GM12873 (cell line): ENCODE data around the gene CYP4F12.

Experiments
- TF ChIP-seq, protein P1 (sequence below): IDR thresholded peaks from 2 replicates; pipeline ENCODE4 v1.5.1; 2012; ENCODE audit warnings: low read depth, mild to moderate bottlenecking, moderate library complexity, low read length, control low read depth; ENCODE audit not compliant: insufficient read depth; ENCODE audit errors: missing control alignments

CYP4F12 gene

DNA sequence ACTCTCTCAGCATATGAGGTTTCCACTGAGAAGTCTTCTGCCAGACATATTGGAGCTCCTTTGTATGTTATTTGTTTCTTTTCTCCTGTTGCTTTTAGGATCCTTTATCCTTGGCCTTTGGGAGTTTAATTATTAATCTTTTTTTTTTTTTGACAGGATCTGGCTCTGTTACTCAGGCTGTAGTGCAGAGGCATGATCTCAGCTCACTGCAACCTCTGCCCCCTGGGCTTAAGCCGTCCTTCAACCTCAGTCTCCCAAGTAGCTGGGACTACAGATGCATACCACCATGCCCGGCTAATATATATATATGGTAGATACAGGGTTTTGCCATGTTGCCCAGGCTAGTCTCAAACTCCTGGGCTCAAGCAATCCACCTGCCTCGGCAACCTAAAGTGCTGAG, 38.8 kb upstream of the CYP4F12 start:
- TF ChIP-seq, protein P1, sequence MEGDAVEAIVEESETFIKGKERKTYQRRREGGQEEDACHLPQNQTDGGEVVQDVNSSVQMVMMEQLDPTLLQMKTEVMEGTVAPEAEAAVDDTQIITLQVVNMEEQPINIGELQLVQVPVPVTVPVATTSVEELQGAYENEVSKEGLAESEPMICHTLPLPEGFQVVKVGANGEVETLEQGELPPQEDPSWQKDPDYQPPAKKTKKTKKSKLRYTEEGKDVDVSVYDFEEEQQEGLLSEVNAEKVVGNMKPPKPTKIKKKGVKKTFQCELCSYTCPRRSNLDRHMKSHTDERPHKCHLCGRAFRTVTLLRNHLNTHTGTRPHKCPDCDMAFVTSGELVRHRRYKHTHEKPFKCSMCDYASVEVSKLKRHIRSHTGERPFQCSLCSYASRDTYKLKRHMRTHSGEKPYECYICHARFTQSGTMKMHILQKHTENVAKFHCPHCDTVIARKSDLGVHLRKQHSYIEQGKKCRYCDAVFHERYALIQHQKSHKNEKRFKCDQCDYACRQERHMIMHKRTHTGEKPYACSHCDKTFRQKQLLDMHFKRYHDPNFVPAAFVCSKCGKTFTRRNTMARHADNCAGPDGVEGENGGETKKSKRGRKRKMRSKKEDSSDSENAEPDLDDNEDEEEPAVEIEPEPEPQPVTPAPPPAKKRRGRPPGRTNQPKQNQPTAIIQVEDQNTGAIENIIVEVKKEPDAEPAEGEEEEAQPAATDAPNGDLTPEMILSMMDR: no peak

DNA sequence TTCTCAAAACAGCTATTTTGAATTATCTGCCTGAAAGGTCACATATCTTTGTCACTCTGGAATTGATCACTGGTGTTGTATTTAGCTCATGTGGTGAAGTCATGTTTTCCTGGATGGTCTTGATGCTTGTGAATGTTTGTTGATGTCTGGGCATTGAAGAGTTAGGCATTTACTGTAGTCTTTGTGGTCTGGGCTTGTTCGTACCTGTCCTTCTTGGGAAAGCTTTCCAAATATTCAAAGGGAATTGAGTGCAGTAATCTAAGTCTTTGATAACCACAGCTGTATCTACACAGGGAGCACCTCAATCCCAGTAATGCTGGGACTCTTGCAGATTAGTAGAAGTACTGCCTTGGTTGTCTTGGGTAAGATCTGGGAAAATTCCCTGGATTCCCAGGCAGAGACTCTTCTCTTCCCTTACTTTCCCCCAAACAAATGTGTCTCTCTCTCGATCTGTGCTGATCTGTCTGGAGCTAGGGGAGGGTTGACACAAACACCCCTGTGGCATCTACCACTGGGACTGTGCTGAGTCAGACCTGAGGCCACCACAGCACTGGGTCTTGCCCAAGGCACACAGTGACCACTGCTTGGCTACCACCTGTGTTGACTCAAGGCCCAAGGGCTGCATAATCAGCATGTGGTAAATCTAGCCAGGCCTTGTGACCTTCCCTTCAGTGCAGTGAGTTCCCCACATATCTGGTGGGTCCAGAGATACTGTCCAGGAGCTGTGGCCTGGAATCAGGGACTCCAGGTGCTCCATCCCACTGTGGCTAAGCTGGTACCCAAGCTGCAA, 37.7 kb upstream of the CYP4F12 start:
- TF ChIP-seq, protein P1: no peak

DNA sequence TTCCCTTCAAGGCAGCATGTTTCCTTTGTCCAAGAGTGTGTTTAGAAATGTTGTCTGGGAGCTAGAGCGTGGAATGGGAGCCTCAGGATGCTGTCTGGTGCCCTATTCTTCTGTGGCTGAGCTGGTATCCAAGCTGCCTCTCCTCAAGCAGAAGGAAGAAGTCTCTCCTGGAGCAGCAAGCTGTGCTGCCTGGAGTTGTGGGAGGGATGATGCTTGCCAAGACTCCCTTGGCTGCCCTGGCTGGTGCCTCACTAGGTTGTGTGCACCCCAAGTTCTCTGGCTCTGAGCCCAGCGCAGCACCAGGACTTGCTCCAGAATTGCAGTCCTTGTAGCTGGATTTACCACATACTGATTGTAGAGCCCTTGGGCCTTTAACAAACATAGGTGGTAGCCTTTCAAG, 36.9 kb upstream of the CYP4F12 start:
- TF ChIP-seq, protein P1: no peak

DNA sequence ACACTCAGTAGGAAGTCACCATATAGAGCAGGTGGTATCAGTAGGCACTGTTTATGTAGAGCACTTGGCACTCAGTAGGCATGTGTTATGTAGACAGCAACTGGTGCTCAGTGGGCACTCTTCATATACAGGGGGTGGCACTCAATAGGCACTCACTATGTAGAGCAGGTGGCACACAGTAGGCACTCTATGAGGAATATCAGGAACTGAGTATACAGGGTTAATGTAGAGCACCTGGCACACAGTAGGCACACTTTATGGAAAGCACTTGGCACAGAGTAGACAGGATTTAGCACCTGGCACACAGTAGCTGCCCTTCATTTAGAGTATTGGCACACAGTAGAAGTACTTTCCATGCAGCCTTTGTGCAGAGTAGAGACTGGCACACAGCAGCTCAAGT, 33.3 kb upstream of the CYP4F12 start:
- TF ChIP-seq, protein P1: no peak

DNA sequence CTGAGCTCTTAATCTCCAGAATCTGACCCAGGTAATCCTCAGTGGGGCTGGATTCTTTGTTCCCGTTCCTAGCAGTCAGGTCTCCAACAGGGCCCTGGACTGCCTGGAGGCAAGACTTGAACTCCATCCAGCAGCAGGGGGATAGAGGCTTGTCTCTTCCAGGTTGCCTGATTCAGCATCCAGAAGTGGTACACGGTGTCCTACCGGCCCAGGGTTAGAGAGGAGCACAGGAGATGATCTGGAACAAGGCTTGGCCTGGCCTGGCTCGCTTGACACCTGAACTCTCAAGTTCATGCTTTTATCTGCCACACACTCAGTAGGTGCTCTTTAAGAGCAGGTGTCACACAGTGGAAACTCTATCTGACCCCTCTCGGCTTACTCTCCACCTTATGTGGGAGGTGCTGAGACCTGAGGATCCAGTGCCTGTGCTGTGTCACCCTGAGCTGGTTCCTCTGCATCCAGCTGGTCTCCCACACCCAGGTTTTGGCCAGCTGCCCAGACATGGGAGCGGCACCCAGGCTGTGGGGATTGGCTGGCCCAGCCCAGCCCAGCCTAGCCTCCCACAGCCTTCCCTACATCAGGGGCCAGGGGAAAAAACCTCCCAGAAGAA, 32.5 kb upstream of the CYP4F12 start, which contains the start of gene CYP4F3:
CYP4F3 (plus strand) TSS at position 604 of the 610 bp plus-strand sequence. CDS start 519 bp downstream, outside the sequence.
- TF ChIP-seq, protein P1: no peak

DNA sequence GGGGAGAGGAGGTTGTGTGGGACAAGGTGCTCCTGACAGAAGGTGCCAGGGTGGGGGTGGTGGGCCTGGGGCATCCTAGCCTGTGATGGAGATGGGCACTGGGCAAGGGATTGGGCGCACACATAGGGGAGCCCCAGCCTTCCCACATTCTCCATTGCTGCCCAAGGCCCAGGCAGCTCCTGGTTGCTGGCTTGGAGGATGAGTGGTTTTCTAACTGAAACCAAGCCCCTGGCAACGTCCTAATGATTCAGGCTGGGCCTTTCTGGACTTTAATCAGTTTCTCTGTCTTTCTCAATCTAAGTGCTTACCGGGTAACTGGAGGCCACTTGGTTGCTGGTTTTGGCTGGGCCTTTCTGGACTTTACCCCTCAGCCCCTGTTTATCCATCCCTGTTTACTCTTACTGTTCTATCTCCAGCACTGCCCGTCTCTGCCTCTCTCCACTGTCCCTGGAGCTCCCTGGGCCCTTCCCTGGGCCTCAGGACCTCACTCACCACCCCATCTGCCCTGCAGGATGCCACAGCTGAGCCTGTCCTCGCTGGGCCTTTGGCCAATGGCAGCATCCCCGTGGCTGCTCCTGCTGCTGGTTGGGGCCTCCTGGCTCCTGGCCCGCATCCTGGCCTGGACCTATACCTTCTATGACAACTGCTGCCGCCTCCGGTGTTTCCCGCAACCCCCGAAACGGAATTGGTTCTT, 31.8 kb upstream of the CYP4F12 start:
- TF ChIP-seq, protein P1: no peak

DNA sequence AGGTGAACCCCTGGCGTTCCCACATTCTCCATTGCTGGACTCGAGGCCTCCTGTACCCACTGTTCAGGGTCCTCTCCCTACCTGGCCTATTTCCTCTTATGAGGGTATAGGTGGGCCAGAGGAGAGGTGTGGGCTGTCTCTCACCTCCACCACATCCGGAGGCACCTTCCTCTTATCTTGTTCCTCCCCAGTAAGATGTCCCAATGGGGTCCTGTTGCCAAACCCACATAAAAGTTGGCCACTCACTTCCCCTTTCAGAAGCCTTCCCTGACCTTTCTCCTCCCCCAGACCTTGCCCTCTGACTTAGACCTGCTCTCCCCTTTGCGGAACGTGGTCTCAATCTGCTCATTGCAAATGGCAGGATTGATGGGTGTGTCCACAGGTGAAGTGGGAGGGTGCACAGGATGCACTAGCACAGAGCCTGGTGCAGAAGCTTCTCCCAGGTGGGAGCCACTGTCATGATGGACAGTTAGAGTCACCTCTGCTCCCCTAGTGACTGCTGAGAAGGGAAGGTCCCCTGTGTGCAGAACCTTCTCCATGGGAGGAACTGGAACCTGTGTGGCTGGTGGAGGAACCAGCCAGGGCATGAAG, 30.9 kb upstream of the CYP4F12 start:
- TF ChIP-seq, protein P1: no peak
